K562 (cell line): ENCODE results near the gene E2F3. TPM values are rescaled to one million over a fixed set of nuclear protein-coding genes. Genes with fewer than 3 reads are reported as not detected.
A peak's percentile ranks its signal among the peaks of the same experiment; 100 is the strongest.

ENCODE experiments used
- ATAC-seq: fragments of 200-7000 bp; cut with Tn5 transposase; 3 replicates; pipeline ENCODE4 v1.9.1; 2020; ENCODE audit warnings: moderate library complexity
- BruUV-seq: library from RNA; stranded (reverse); fragments of 400-500 nt; replicated peaks from 2 replicates; lab custom pipeline; 2021; lab: Mats Ljungman, UMichigan
- CTCF ChIA-PET: fragments of 300-600 bp; formaldehyde crosslinking; extraction: SDS; loops from one replicate; lab custom pipeline; 2021; ENCODE audit warnings: low intra/inter-chr PET ratio; lab: Yijun Ruan, JAX
- POLR2A ChIA-PET: fragments of 300-600, 350-650 bp; sonication (Branson Sonifier 250); formaldehyde crosslinking; extraction: SDS; loops from one replicate; lab custom pipeline; 2021; ENCODE audit warnings: antibody characterized with exemption, inconsistent platforms; lab: Yijun Ruan, JAX
- DNase-seq, 4 experiments: peaks; one replicate each; pipeline versions ENCODE4 v3.0.0 to v3.0.0-alpha.2; 2011 to 2018; ENCODE audit warnings: low spot score in 3 of 4, mixed read lengths in 3 of 4; ENCODE audit errors: extremely low read depth in 1 of 4
- FAIRE-seq: peaks from 2 replicates; lab custom pipeline; 2011; peaks lifted over from hg19 to GRCh38; lab: Jason Lieb, UNC
- H2AFZ ChIP-seq: 2 replicates; pipeline ENCODE4 v1.6.0; 2011; ENCODE audit warnings: low read depth, low read length, control low read depth, inconsistent platforms
- H3K27ac ChIP-seq: fragments of 200-600 bp; 3 replicates; pipeline ENCODE4 v1.8.0; 2011; ENCODE audit warnings: low read depth, mild to moderate bottlenecking, control low read depth, inconsistent platforms, low read length, moderate library complexity, mixed read lengths; ENCODE audit errors: extremely low read depth
- H3K27me3 ChIP-seq, 2 experiments: fragments of 300-600 bp in 1 of 2; 2 replicates in 1 of 2; 3 replicates in 1 of 2; pipeline versions ENCODE4 v1.6.0 to v1.8.0; 2011; ENCODE audit warnings: inconsistent platforms in 2 of 2, low read length in 2 of 2, mild to moderate bottlenecking in 1 of 2, mixed read lengths in 1 of 2, moderate library complexity in 1 of 2; ENCODE audit not compliant: control insufficient read depth in 2 of 2, insufficient read depth in 2 of 2
- H3K36me3 ChIP-seq: fragments of 300-600 bp; 3 replicates; pipeline ENCODE4 v1.8.0; 2011; ENCODE audit warnings: mild to moderate bottlenecking, low read length, inconsistent platforms; ENCODE audit not compliant: control insufficient read depth, insufficient read depth
- H3K4me1 ChIP-seq, 2 experiments: fragments of 200-600 bp in 1 of 2; replicated peaks in 1 of 2; 2 replicates in 1 of 2; 3 replicates in 1 of 2; pipeline versions ENCODE4 v1.5.1 to v1.8.0; 2011; ENCODE audit warnings: inconsistent platforms in 2 of 2, low read length in 2 of 2, mild to moderate bottlenecking in 1 of 2, mixed read lengths in 1 of 2, moderate library complexity in 1 of 2; ENCODE audit not compliant: control insufficient read depth in 2 of 2, insufficient read depth in 2 of 2
- H3K4me2 ChIP-seq: 2 replicates; pipeline ENCODE4 v1.6.1; 2011; ENCODE audit warnings: low read length, control low read depth, inconsistent platforms, mixed read lengths; ENCODE audit not compliant: insufficient read depth
- H3K4me3 ChIP-seq: fragments of 200-600 bp; sonication (generic), shearing (Covaris generic); 2 replicates; pipeline ENCODE4 v1.5.1; 2016; ENCODE audit warnings: control low read depth, inconsistent platforms
- H3K79me2 ChIP-seq: fragments of 200-600 bp; 3 replicates; pipeline ENCODE4 v1.8.0; 2011; ENCODE audit warnings: low read length, inconsistent platforms; ENCODE audit not compliant: control insufficient read depth, insufficient read depth
- H3K9ac ChIP-seq, 2 experiments: 2 replicates each; pipeline versions ENCODE4 v1.6.0 to v1.6.1; 2011; ENCODE audit warnings: low read depth in 2 of 2, low read length in 2 of 2, control low read depth in 1 of 2, inconsistent platforms in 1 of 2, mild to moderate bottlenecking in 1 of 2, mixed read lengths in 1 of 2; ENCODE audit not compliant: insufficient read depth in 1 of 2
- H3K9me1 ChIP-seq: one replicate; pipeline ENCODE4 v1.6.0; 2011; ENCODE audit warnings: inconsistent platforms, mild to moderate bottlenecking, low read length, moderate library complexity; ENCODE audit not compliant: control insufficient read depth, insufficient read depth
- H3K9me3 ChIP-seq: replicated peaks from 2 replicates; pipeline ENCODE4 v1.5.1; 2011; ENCODE audit warnings: low read depth, low read length, inconsistent platforms; ENCODE audit not compliant: control insufficient read depth, insufficient read depth
- H4K20me1 ChIP-seq: replicated peaks from 2 replicates; pipeline ENCODE4 v1.6.1; 2011; ENCODE audit warnings: low read length, inconsistent platforms, mixed read lengths; ENCODE audit not compliant: control insufficient read depth, insufficient read depth
- E4F1 ChIP-seq: fragments of 250-450 bp; sonication (Bioruptor Pico); IDR thresholded peaks from 2 replicates; pipeline ENCODE4 v1.5.0; 2021; ENCODE audit warnings: mild to moderate bottlenecking, borderline replicate concordance
- GATAD2B ChIP-seq: fragments of 450-650 bp; IDR thresholded peaks from 2 replicates; pipeline ENCODE4 v1.6.1; 2017; ENCODE audit warnings: mild to moderate bottlenecking, borderline replicate concordance
- ID3 ChIP-seq, 2 experiments: fragments of 250-450 bp in 1 of 2; fragments of 450-650 bp in 1 of 2; sonication (Bioruptor Pico) in 1 of 2; IDR thresholded peaks; 2 replicates each; pipeline versions ENCODE4 v1.6.1 to v1.8.0; 2016 to 2021; ENCODE audit warnings: mild to moderate bottlenecking in 2 of 2, moderate library complexity in 2 of 2, missing compliant biosample characterization in 1 of 2, missing genetic modification characterization in 1 of 2
- ILF3 ChIP-seq: fragments of 450-650 bp; IDR thresholded peaks from 2 replicates; pipeline ENCODE4 v1.6.1; 2018; ENCODE audit warnings: antibody characterized with exemption, mild to moderate bottlenecking, moderate library complexity, borderline replicate concordance
- PHB ChIP-seq: fragments of 250-450 bp; sonication (Bioruptor Pico); IDR thresholded peaks from 2 replicates; pipeline ENCODE4 v1.5.0; 2021
- PHF21A ChIP-seq: fragments of 450-650 bp; IDR thresholded peaks from 2 replicates; pipeline ENCODE4 v1.6.1; 2017; ENCODE audit warnings: low read depth, borderline replicate concordance
- POLR2G ChIP-seq: fragments of 200-400 bp; formaldehyde crosslinking; IDR thresholded peaks from 2 replicates; pipeline ENCODE4 v1.6.1; 2017; ENCODE audit warnings: low read depth, mild to moderate bottlenecking, antibody characterized with exemption, low read length, moderate library complexity
- SMC3 ChIP-seq: conservative IDR thresholded peaks from 2 replicates; pipeline ENCODE4 v1.6.1; 2011; ENCODE audit warnings: low read depth, low read length, improper control_type of control experiment; ENCODE audit not compliant: insufficient read depth
- YY1 ChIP-seq, 3 experiments: IDR thresholded peaks; 2 replicates each; pipeline ENCODE4 v1.6.1; 2011; ENCODE audit warnings: low read length in 2 of 3, mild to moderate bottlenecking in 2 of 3, moderate library complexity in 2 of 3, borderline replicate concordance in 1 of 3, control low read depth in 1 of 3, low read depth in 1 of 3; ENCODE audit not compliant: insufficient read depth in 3 of 3, insufficient replicate concordance in 2 of 3, control insufficient read depth in 1 of 3, insufficient read length in 1 of 3; ENCODE audit errors: extremely low read depth in 1 of 3
- WGBS: fragments of 100-300 bp; shearing (Covaris generic); methylation state at CpG from one replicate; pipeline ENCODE4 v1.1.6; 2016; ENCODE audit warnings: low coverage, mixed read lengths; ENCODE audit not compliant: insufficient coverage; ENCODE audit errors: missing lambda C conversion rate; 5-methylcytosine and 5-hydroxymethylcytosine counted together
- in situ Hi-C: fragments of 300-500 bp; cut with MboI; formaldehyde crosslinking; loops from 4 replicates; pipeline ENCODE4 v1.15.0; 2018; ENCODE audit warnings: inconsistent platforms, mixed read lengths
- intact Hi-C: fragments of 100-400 bp; cut with micrococcal nuclease; formaldehyde crosslinking; loops from 2 replicates; pipeline ENCODE4 v1.14.2; 2022
- polyA plus RNA-seq, 8 experiments: library from polyadenylated mRNA; depleted of rRNA in 4 of 8; stranded (reverse) in 5 of 8; unstranded in 3 of 8; fragments of >200 nt; fragmentation: Nextera tagmentation in 2 of 8; fragmentation: Illumina TruSeq in 1 of 8; extraction: Ambion mirVana in 2 of 8; extraction: Trizol in 1 of 8; gene quantifications; 2 replicates each; pipeline versions ENCODE4 v1.2.1 to v1.2.3, GENCODE V29; 2011 to 2014; ENCODE audit warnings: inconsistent platforms in 1 of 8, missing spikeins in 1 of 8
- total RNA-seq, 7 experiments: library from RNA; depleted of rRNA in 6 of 7; stranded (reverse); fragments of >200 nt in 6 of 7; fragmentation: Illumina TruSeq in 2 of 7; extraction: Trizol in 2 of 7; gene quantifications; 2 replicates each; pipeline versions ENCODE4 v1.2.1 to v1.2.3, GENCODE V29; 2011 to 2021; ENCODE audit warnings: low replicate concordance in 1 of 7
- TF ChIP-seq, protein P1 (sequence below): fragments of 250-450 bp; sonication (Bioruptor Pico); IDR thresholded peaks from 2 replicates; pipeline ENCODE4 v1.8.0; 2021; ENCODE audit warnings: moderate library complexity, mild to moderate bottlenecking, inconsistent platforms

The E2F3 gene
- total and polyA plus RNA-seq, 9 of the 15 experiments (the other 6 are each of a cell fraction or from before 2014, with no cell fraction given), result 11.1 to 44.7 (median 27.2) TPM

GRCh38 chr6:20404641-20405032 lies 3.0 kb downstream of the E2F3 start:
- intact Hi-C loops, result loop anchor here (1.0 to 2.0 kb wide), 4 partner anchors 40 to 124 kb away; no protein-coding TSS in a partner anchor
- H3K9me3 ChIP-seq, result no peaks in the 10 kb centered on the region
- no peaks in the 10 kb centered on the region for H3K27me3 ChIP-seq
- peaks cover 16 to 44% of the 10 kb centered on the region in 2 experiments for H3K4me1 ChIP-seq
- no peak overlapping the region for H2AFZ ChIP-seq
- ATAC-seq (peak; percentile 41), FAIRE-seq (peak; percentile 88), DNase-seq (peak; percentile 45 to 91 (median 62))
- 3% methylated on average over 6 of the region's 6 CpGs for WGBS
- in situ Hi-C loops, result no loop called here
- ChIA-PET POLR2A (interaction anchor here (0.7 to 2.3 kb wide), 29 partner anchors 9 to 1621 kb away, joined by 3 to 43 read pairs (median 4); partner anchors contain the start of gene CDKAL1), CTCF (interaction anchor here (1.3 to 2.2 kb wide), 3 partner anchors 13 to 124 kb away, joined by 3 to 14 read pairs (median 8); no protein-coding TSS in a partner anchor)
- peak overlapping the region; percentile 60 for H3K4me3 ChIP-seq
- H3K27ac ChIP-seq, result peak overlapping the region; percentile 95
- H3K9ac ChIP-seq, result peak overlapping the region; percentile 90 to 99
- H3K79me2 ChIP-seq, result peaks cover 82% of the 10 kb centered on the region
- no peaks in the 10 kb centered on the region for H3K9me1 ChIP-seq
- BruUV-seq, result TSS peak; percentile 39
- peaks cover 35% of the 10 kb centered on the region for H3K36me3 ChIP-seq
- peak overlapping the region; percentile 89 for H3K4me2 ChIP-seq
- H4K20me1 ChIP-seq, result peaks cover 4% of the 10 kb centered on the region
- TF ChIP-seq GATAD2B (0 out of 2 replicates have a peak, but pooled peaks have one; percentile 62), ILF3 (0 out of 2 replicates have a peak, but pooled peaks have one; percentile 77), PHF21A (peak; percentile 42; the same call in 1 of the 2 replicates), YY1 (IDR thresholded peaks at IDR 0.05; ENCODE audit: borderline replicate concordance in 1 of 3, control insufficient read depth in 1 of 3, extremely low read depth in 1 of 3, insufficient read depth in 3 of 3, insufficient read length in 1 of 3, insufficient replicate concordance in 2 of 3, low read depth in 1 of 3, low read length in 2 of 3) (peak in 1 of 3 experiments; percentile 47), POLR2G (0 out of 2 replicates have a peak, but pooled peaks have one; percentile 5), ID3 (CRISPR knock-in tag; IDR thresholded peaks at IDR 0.05) (no peak), ID3 (tag; IDR thresholded peaks at IDR 0.05) (0 out of 2 replicates have a peak, but pooled peaks have one; percentile 58), PHB (CRISPR knock-in tag) (no peak), E4F1 (CRISPR knock-in tag) (no peak), SMC3 (peak; percentile 46; the same call in 1 of the 2 replicates)
- TF ChIP-seq, protein P1, sequence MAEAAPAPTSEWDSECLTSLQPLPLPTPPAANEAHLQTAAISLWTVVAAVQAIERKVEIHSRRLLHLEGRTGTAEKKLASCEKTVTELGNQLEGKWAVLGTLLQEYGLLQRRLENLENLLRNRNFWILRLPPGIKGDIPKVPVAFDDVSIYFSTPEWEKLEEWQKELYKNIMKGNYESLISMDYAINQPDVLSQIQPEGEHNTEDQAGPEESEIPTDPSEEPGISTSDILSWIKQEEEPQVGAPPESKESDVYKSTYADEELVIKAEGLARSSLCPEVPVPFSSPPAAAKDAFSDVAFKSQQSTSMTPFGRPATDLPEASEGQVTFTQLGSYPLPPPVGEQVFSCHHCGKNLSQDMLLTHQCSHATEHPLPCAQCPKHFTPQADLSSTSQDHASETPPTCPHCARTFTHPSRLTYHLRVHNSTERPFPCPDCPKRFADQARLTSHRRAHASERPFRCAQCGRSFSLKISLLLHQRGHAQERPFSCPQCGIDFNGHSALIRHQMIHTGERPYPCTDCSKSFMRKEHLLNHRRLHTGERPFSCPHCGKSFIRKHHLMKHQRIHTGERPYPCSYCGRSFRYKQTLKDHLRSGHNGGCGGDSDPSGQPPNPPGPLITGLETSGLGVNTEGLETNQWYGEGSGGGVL, result no peak
